AG08396 (cell line): ENCODE data around the gene GRIK3.

Source experiments
- DNase-seq: peaks from one replicate; pipeline ENCODE4 v3.0.0; 2012; ENCODE audit warnings: low spot score, mixed read lengths

Gene GRIK3

DNA sequence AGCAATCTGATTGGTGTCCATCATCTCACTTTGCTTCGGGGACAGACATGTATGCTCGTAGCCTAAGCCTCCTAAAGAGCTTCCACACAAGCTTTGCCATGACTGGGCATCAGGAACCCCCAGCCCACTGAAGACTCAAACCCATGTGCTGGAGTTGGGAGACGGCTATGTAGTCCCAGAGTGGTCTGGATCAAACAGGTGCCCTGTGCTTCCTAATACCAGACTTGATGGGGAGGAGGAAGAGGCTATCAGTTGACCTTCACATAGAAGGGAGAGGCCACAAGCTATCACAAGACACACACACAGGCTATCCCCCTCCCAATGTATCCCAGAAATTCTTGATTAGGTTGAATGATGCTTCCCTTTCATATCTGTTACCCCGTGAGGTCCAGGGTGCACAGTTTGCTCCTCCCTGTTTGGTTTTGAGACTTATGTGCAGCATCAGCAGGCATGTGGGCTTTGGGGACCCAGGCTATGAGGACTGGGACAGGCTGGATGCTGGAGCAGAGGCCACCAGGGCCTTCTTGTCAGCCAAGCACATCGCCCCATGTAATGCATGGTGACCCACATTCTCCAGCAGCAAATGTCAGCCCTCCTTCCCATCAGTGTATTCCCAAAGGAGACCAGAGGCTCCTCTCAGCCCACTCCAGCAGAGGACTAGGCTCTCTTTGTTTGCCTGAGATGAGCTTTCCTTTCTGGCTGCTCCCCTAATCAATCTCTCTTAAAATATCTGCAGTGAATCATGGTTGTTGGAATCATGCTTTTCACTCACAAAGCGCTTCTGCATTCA is 159.8 kb downstream of the GRIK3 start:
- no peak for DNase-seq

DNA sequence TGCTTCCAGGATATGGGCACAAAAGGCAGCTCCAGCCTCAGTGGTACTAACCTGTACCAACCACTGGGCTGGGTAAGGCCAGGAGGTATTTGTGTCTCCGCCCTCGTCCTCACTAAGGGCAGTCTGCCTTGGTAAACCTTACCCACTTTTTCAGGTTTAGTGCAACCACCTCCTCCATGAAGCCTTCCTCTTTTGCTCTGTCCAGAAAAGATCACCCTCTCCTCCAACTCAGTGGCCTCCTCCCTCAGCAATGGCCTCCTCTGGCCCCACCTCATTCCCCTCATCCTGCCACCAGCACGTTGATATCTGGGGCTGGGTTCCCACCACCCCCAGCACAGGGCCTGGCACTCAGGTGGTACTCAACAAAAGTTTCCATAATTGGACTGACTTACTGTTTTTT is 161.5 kb downstream of the GRIK3 start:
- no peak for DNase-seq

DNA sequence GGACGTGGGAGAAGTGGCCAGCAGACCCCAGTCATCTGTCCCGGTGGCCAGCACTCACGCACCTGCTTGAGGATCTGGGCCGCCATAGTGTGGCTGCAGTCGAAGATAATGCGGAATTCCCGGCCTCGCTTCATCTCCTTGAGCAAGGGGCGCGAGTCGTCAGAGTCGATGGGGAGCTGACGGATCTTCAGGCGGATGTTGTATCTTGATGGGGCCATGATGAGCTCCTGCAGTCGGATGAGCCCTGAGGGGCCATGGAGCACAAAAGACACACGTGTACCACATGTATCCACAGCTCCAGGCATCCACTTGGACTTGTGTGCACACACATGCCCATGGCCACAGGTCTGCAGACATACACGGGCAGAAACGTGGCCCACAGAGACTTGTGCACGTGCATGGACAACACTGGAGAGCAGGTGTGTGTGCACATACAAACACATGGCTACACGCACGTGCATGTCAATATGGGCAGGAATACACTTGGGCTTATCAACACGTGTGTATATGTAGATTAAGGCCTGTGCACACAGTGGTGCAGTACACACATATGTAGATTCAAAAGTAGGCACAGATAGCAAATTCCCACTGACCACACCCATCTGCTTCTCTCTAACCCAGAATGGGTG is 162.1 kb downstream of the GRIK3 start:
- no peak for DNase-seq

DNA sequence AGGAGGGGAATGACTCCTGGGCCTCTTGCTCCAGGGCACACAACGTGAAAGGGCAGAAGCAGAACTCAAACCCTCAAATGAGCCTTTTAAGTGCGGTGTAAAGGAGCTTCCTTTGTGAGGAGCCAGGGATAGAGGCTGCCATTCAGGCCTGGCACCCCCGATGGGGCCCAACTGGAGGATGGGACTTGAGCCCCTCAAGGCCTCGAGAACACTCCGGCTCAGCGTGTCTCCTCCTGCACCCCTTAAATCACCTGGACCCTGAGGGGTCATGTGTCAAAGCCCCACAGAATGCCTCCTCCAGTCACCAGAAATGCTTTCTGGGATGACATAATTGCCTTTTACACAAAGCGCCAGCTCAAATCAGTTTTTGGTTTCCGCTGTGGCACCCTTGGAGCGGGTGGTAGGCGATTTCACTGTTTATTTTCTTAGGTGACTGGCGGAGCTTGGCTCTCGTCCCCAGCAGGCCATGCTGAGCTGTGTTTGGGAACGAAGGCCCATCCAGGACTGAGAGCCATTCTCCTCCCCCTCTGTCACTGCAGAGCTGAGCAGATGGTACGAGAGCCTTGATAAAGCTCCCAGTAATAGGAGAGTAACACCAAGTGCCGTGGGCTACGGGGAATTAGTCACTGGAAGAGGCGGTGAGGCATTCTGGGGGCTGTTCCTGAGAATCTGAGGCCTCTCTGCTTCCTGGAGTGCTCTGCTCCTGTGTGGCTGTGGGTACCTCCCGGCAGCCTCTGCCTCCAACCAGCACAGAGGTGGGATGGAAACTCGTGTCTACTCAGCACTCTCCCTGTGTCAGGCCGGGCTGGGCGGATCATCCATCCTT is 163.0 kb downstream of the GRIK3 start:
- DNase-seq: no peak

DNA sequence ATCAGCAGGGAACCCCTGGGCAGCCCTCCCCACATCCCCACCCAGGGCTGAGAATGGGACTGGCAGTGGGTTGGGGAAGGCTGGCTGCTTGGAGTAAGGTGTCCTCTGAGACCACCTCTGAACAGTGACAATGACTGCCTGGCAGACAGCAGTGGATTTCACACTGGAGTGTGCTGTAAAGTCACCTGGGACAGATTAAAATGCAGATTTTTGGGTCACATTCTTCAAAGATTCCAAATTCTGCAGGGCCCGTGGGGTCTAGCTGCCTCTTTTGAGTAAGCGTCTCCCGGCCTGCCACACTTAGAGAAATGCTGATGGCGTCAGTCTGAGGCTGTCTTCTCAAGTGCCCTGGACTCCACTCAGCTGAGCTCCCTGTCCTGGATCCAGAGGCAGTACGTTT is 164.5 kb downstream of the GRIK3 start:
- DNase-seq: no peak

DNA sequence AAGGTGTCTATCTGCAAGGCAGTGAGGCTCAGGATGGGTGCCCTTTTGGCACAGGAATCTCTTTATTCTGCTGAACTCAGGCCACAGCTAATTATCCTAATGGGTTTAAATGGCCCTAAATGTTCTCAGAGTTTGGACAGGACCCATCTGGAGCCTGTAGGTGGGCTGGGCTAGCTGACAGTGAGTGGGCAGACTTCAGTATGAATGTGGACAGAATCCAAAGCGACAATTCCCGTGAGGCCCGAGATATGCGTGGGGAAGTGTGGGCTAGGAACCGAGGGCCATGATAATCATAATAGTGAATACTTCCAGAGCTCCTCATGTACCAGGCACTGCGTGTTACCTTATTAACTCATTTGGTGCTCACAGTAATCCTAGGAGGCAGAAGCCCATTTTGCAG is 165.3 kb downstream of the GRIK3 start:
- DNase-seq: no peak

DNA sequence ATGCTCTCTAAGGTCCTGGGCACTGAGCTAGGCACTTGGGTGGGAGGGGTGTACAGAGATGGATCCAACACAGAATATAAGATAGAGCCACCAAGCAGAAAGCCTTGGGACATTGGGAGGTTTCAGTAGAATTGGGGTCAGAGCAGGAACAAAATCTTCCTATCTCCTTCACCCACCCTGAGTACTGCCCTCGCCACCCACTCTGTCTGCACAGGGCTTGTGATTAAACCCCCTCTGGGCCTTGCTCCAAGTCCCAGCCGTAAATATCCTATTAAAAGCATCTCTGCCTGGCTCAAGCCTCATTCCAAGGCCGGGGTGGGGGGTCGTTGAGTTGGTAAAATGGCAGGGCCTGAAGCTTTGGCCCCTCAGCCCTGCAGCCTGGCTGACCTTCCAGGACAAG is 166.7 kb downstream of the GRIK3 start:
- DNase-seq: no peak

DNA sequence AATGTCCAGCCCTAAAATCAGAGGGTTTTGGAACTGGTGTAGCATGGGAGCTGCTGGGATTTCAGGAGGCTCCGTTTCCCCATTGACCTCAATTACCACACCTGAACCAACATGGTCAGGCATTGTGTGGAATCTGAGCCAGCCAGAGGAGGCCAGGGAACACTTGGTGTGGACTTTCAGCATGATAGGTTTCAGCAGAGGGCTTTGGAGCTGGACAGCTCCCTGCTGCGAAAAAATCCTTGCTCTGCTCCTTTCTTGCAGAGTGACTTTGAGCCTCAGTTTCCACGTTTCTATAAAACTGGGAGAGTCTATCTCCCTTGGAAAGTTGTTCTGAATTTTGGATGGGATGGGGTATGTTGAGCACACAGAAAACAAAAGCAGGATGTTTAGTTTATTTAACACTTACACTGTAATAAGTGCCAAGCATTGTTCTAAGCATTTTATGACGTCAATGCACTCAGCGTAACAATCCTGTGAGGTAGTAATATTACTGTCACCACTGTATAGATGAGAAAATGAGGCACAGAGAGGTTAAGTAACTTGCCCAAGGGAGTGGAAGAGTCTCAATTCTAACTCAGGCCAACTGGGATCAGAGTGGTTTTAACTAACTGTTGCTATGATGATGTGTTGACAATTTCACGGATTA is 168.0 kb downstream of the GRIK3 start:
- no peak for DNase-seq

DNA sequence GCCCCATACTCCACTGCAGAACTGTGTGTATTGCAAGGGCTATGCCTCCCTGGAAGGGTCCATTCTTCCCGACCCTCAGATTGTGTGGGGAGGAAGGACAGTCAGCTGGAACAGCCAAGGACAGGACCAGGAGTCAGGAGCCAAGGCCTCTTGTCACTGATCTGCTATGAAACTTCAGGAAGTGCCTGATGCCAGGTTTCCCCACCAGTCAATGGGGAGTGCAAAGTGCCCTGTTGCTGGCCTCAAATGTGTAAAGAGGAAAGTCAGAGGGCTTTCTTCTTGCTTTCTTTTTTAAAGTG is 168.8 kb downstream of the GRIK3 start:
- DNase-seq: no peak

DNA sequence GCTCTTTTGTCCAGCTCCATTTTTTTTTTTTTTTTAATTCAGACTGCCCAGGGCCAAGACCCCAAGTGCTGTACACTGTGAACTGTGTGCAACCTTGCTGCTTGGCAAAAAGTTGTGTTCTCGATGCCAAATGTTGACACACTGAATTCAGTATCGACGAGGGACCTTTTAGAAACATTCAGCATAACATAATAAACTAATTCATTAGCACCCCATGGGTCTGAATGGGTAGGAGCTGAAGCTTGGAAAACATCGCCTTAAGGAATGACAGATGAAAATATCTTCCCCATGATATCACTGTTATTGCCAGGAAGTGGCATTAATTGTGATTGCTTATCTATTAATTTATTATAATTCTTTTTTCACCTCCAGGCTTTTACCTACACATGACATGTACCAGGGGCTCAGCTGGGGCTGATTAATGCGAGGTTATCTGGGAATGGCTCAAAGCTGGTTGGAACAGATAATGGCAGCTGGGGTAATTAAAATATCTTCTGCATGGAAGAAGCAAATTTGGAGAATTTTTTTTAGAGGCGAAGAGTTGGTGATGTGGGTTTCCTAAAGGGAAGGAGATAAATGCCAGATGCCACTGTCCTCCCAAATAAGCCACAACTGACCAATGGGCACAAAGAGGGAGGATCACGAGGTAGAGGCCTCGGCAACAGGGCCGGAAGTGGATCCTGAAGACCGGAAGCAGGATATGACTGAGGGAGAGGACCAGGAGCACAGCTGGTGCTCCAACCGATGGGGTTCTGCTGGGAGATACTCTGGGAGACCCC is 169.3 kb downstream of the GRIK3 start:
- DNase-seq: no peak

DNA sequence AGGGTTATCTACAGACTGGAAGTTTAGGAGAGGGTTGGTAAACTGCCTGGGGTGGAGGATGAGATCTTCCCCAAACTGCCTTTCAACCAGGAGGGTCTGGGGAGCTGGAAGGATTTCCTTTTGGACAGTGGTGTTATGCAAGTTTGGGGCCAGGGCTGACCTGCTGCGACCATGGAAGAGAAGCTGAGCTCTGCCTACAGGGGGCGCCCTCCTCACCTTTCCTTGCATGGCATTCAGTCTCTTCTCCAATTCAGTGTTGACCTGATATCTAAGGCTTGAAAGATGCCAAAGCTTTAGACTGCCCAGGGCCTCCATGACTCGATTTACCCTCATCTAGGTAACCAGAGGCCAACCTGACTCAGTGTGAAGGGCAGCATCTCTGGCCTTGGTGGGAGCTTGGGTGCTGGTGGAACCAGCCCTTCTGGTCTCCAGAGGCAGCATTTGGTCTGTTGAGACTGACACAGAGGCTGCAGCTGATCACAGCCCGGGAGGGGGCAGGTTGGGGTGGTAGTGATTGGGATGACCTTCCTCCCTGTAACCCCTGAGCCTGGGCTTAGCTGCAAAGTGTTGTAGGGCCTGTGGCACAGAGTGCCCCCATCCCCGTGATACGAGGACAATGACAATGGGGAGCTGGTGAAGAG is 170.0 kb downstream of the GRIK3 start:
- DNase-seq: no peak

DNA sequence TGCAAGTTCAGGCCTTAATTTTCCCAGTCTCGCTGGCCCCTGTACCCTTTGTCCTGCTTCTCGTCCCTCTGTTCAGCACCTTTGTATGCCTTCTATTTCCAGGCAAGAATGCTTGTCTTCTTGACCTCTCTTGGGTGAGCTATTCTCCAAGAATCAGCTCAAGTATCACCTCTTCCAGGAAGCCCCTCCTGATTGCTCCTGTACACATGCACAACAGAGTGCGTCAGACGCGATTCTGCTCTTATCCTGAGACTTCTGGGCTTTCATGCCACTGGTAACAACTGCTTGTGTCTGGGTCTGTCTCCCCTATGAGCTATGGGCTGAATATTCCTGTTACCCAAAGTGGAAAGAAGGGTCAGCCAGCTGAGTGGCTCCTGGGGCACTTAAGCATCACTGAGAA is 170.8 kb downstream of the GRIK3 start:
- DNase-seq: no peak

DNA sequence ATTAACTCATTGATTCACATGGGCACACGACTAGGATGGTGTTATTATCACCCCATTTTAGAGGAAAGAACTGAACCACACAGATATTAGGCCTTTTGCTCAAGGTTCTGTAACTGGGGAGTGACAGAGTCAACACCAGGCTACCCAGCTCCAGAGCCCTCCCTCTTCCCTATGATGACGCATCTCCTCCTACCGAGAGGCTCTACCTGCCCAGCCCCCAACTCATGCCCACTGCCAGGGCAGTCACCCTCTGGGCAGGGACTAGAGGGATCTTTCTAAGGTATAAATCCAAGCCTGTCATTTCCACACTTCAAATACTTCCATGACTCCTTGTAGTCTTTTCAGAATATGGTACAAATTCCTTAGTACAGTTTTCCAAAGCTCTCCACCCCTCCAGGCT is 171.3 kb downstream of the GRIK3 start:
- no peak for DNase-seq

DNA sequence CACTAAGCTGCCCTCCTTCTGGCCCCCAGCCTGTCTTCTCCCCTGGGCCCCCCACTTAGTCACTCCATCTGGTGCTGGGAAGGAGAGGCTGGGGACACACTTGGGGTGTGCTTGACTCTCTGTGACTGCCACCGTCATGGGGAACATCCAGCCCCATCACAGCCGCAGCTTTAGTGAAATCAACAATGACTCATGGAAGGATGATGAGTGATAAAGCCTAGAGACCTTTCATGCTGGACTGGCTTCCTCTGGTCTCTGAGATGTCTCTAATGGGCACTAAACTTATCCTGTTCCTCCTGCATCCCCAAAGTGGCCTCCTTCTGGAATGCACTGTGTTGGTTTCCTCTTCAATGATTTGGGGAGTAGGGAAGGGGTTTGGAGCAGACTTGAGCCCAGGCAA is 172.9 kb downstream of the GRIK3 start:
- no peak for DNase-seq

DNA sequence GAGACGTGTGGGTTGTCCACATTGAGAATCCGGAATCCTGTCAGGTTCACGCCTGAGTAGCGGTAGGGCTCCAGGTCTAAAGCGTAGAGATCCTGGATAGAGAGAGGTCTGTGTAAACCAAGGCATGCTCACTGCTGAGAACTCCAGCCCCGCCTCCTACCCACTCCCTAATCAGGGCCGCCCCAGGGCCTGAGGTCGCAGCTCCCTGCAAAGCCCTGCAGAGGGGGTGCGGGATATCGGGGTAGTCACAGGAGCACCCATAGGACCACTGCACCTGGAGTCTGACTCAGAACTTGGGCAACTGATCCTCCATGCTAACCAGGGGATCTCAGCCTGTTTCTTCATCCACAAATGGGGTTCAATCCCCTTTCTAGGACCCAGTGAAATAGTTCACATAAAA is 174.4 kb downstream of the GRIK3 start:
- DNase-seq: no peak

DNA sequence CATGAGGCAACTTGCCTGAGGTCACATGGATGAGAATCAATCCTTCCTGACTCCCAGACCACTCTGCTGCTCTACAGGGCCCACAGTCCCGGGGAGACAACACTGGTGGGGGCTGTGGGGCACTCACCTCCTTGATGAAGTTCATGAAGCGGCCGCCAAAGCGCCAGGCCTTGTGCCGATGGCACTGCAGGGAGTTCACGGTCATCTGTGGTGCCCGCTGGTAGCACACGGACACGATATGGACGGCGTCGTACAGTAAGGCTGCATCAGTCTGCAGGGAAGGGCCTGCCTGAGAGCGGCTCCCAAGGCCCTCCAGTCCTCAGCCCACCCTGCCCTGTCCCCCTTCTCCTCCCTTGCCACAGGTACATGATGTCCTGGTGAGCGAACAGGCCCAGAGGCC is 175.3 kb downstream of the GRIK3 start:
- no peak for DNase-seq

DNA sequence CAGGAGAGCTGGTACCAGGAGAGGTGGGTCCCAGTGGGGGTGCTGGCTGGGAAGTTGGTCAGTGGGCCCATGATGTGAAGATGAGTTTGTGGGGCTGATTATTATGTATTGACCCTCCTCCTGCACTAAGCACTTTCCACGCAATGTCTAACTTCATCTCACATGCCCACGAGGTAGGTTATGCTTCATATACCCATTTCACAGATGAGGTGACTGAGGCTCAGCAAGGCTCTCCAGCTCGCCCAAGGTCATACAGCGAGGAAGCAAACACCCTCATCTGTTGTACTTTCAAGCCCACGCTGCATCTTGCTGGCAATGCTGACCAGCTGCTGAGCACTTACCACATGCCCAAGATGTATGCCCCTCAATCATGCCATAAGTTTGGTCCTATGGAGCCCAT is 175.8 kb downstream of the GRIK3 start:
- DNase-seq: no peak

DNA sequence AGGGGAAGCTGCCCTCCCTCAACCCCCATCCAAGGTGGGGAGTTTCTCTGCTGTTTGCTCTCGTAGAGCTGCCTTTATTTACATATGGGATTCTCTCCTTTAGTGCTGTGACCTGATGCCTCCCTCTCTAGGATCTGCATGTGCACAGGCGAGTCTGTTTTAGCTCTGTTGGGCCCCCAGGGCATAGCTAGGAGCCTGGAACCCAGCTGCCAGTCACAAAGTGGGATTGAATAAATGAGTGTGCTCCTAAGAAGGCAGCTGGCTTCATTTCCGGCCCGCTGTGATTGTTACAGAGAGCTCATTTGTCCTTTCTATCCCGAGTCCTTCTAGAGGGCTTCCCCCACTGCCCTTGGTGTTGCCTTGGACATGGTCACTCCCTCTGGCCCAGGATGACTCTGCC is 176.6 kb downstream of the GRIK3 start:
- DNase-seq: no peak

DNA sequence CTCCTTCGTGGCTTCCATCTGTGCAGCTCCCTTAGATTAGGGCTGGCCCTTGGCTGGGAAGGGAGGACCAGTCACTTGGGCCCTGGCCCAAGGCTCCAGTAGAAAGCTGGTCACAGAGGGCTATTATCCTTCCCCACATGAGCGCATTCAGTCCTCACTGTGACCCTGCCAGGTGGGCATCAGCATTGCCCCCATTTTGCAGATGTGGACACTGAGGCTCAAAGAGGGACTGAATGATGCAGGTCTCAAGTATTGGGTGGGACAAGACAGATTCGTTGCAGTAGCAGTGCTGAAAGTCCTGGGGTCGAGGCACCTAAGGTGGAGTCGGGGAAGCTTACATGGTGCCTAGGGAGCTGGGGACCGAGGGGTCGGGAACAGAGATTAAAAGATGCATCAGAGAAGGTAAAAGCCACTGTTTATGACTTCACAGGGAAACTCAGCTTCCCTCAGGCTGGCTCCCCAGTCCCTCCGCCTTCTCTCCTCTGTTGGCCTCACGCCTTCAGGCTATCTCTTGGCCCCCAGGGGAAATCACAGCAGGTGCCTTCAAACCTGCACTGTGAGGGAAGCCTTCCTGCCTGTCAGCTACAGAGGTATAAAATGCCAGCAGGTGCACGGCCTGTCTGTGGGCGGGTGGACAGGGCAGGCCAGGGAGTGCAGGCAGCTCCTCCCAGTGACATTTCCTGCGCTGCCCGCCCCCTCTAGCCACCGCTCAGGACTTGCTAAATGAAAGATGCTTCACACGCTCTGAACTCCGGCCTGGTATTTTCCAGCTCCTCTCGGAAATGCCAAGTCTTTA is 178.4 kb downstream of the GRIK3 start:
- no peak for DNase-seq

DNA sequence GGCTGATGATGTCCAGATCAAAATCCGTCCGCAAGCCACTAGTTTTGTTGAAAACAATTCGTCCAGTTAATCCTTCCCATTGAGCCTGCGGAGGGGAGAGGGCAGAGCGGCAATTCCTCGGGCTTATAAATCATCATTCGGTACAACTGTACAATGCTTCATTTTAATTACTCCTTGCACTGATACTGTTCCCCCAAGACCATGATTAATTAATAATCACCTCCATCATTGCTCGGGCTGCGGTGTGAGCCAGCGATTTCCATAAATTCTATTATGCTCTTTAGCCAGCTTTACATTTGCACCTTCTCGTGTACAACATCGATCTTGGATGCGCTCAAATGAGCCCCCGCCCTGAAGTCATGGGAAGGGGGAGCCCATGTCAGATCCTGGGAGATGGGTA is 180.7 kb downstream of the GRIK3 start:
- no peak for DNase-seq

DNA sequence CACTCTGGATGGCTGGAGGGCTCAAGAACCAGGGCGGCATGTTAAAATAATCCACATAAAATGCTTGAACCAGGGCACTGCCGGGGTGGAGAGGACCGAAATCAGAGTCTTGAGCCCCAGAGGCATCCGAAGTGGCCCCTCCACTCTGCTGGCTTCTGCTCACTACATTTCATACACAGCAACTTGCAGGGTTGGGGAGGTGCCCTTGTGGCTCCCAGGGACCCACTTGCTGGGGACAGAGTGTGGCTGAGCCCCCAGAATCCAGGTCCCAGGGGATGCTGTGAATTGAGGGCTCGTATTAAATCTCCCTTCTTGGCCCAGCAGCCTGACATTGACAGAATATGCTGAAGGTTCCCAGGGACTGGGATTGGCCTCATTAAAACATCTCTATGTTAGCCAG is 181.7 kb downstream of the GRIK3 start:
- no peak for DNase-seq
